22Rv1 (cell line): ENCODE data around the gene ASXL1.

Experiments
- ZFX ChIP-seq: fragments of 450-650 bp; IDR thresholded peaks from 2 replicates; pipeline ENCODE4 v1.6.1; 2017; ENCODE audit warnings: antibody characterized with exemption, borderline replicate concordance
- TF ChIP-seq, protein P1 (sequence below): fragments of 450-650 bp; IDR thresholded peaks from 2 replicates; pipeline ENCODE4 v1.5.1; 2017; ENCODE audit warnings: mild to moderate bottlenecking

- TF ChIP-seq, protein P1, sequence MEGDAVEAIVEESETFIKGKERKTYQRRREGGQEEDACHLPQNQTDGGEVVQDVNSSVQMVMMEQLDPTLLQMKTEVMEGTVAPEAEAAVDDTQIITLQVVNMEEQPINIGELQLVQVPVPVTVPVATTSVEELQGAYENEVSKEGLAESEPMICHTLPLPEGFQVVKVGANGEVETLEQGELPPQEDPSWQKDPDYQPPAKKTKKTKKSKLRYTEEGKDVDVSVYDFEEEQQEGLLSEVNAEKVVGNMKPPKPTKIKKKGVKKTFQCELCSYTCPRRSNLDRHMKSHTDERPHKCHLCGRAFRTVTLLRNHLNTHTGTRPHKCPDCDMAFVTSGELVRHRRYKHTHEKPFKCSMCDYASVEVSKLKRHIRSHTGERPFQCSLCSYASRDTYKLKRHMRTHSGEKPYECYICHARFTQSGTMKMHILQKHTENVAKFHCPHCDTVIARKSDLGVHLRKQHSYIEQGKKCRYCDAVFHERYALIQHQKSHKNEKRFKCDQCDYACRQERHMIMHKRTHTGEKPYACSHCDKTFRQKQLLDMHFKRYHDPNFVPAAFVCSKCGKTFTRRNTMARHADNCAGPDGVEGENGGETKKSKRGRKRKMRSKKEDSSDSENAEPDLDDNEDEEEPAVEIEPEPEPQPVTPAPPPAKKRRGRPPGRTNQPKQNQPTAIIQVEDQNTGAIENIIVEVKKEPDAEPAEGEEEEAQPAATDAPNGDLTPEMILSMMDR: no peak
- TF ChIP-seq ZFX: no peak
Measured at GRCh38 chr20:32357869-32358631, at the start of gene ASXL1.
